ENCODE data around the gene LIPJ. TPM values are rescaled to one million over a fixed set of nuclear protein-coding genes. Genes with fewer than 3 reads are reported as not detected.

The LIPJ gene
- total and polyA plus RNA-seq, 8 donors, result 0.55 to 5.3 (median 0.92) TPM; not detected in 5

DNA sequence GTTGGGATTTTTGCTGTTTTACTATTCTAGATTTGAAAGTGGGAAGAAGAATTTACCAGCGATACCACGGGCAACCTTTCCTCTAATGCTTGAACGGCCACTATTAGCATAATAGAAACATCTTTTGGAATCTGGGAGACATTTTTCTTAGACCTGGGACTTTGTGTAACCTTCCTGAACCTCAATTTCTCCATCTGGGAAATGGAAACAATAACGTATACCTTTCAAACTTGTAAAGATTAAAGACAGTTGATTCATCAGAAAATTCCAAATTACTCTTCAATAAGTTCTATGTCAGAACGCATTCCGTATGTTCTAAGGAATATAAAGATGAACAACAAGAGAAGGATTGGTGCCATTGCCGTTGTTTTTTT, 3.0 kb upstream of the LIPJ start:
- H3K27ac ChIP-seq, result peak overlapping the region in 4 of 5 donors; percentile 84 to 93 (median 88)
- H3K9me3 ChIP-seq, result no peaks in the 10 kb centered on the region
- no peak for DNase-seq
- H3K36me3 ChIP-seq, result no peaks in the 10 kb centered on the region
- H3K4me3 ChIP-seq, result peak overlapping the region; percentile 52 to 58 (median 55)
- WGBS, 5 donors, result 63 to 79% (median 67%) methylated on average over 7 of the region's 7 CpGs
- intact Hi-C loops (cut with DNase I; ENCODE audit: low total_unique reads), result no loop called here
- TF ChIP-seq, protein P1, sequence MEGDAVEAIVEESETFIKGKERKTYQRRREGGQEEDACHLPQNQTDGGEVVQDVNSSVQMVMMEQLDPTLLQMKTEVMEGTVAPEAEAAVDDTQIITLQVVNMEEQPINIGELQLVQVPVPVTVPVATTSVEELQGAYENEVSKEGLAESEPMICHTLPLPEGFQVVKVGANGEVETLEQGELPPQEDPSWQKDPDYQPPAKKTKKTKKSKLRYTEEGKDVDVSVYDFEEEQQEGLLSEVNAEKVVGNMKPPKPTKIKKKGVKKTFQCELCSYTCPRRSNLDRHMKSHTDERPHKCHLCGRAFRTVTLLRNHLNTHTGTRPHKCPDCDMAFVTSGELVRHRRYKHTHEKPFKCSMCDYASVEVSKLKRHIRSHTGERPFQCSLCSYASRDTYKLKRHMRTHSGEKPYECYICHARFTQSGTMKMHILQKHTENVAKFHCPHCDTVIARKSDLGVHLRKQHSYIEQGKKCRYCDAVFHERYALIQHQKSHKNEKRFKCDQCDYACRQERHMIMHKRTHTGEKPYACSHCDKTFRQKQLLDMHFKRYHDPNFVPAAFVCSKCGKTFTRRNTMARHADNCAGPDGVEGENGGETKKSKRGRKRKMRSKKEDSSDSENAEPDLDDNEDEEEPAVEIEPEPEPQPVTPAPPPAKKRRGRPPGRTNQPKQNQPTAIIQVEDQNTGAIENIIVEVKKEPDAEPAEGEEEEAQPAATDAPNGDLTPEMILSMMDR (IDR thresholded peaks at IDR 0.05), result no peak
- no peak for TF ChIP-seq POLR2A (IDR thresholded peaks at IDR 0.05)
- no peak for TF ChIP-seq EP300 (IDR thresholded peaks at IDR 0.05)
- TF ChIP-seq POLR2AphosphoS5 (IDR thresholded peaks at IDR 0.05), result no peak
- peaks cover 0 to 19% (median 7%) of the 10 kb centered on the region in 4 donors for H3K4me1 ChIP-seq
- H3K27me3 ChIP-seq, result no peaks in the 10 kb centered on the region

DNA sequence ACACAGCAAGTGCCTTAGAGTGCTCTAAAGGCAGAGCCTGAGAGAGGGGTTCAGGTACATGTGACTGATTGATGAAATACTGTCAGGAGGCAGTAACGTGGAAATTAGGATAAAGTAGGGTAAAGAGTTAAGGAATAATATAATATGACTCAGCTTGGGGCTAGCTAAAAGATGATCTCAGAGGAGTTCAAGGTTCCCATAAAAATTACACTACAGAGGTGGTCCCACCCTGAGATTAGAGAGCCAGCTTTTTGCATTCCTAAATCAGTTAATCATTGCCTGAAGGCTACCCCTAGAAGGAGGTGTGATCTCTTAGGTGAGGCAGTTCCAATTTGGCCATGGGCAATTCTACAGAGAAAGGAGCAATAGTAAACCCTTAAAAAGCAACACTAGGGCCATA, 5.8 kb downstream of the LIPJ start:
- Histone ChIP-seq H3K27ac (no peak overlapping the region), H3K4me1 (no peaks in the 10 kb centered on the region), H3K9me3 (no peaks in the 10 kb centered on the region), H3K4me3 (no peak overlapping the region), H3K36me3 (no peaks in the 10 kb centered on the region), H3K27me3 (no peaks in the 10 kb centered on the region)
- WGBS, 5 donors, result 74 to 100% (median 93%) methylated on average over 1 of the region's 1 CpG
- no peak for TF ChIP-seq POLR2AphosphoS5 (IDR thresholded peaks at IDR 0.05)
- TF ChIP-seq, protein P1 (IDR thresholded peaks at IDR 0.05), result no peak
- no peak for TF ChIP-seq POLR2A (IDR thresholded peaks at IDR 0.05)
- TF ChIP-seq EP300 (IDR thresholded peaks at IDR 0.05), result no peak
- intact Hi-C loops (cut with DNase I; ENCODE audit: low total_unique reads), result no loop called here
- no peak for DNase-seq

DNA sequence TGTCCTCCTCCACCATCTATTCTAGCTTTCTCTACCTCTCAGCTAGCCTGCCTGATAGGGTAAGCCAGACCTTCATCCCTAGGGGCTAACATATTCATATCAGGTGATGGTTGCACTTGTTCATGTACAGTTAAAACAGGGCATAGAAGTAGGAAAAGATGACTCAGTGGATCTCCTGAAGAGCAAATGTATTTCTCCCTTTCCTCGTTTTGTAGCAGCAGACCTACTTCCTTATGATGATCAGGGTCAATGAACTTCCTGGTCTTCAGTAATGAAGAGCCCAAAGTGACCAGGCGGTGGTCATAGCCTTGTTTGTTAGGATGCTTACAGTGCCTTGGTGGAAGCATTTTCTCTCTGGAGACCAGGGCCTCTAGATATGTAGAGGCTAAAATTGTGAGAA, 6.3 kb downstream of the LIPJ start:
- no peak for TF ChIP-seq POLR2AphosphoS5 (IDR thresholded peaks at IDR 0.05)
- no peak for TF ChIP-seq POLR2A (IDR thresholded peaks at IDR 0.05)
- no peak for TF ChIP-seq EP300 (IDR thresholded peaks at IDR 0.05)
- TF ChIP-seq, protein P1 (IDR thresholded peaks at IDR 0.05), result no peak
- DNase-seq, result no peak
- H3K27me3 ChIP-seq, result no peaks in the 10 kb centered on the region
- no peaks in the 10 kb centered on the region for H3K4me1 ChIP-seq
- H3K36me3 ChIP-seq, result no peaks in the 10 kb centered on the region
- H3K27ac ChIP-seq, result no peak overlapping the region
- 76 to 89% (median 87%) methylated on average over 2 of the region's 2 CpGs for WGBS, 5 donors
- no peak overlapping the region for H3K4me3 ChIP-seq
- H3K9me3 ChIP-seq, result no peaks in the 10 kb centered on the region
- intact Hi-C loops (cut with DNase I; ENCODE audit: low total_unique reads), result no loop called here

DNA sequence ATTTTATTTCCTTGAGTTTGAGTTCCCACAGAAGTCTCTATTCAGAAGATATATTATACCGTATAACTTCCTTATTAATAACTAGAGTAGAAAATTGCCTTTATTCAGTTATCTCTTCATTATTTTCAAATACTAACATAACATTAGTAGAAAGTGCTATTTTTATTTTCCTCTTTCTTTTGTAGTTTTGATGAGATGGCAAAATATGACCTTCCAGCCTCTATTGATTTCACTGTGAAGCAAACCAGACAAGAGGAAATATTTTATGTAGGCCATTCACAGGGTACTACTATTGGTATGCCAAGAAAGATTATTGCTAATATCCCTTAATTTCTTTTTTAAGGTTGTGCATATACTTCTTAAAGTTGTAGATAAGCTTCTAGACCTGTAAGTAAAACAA, 7.9 kb downstream of the LIPJ start:
- no peaks in the 10 kb centered on the region for H3K4me1 ChIP-seq
- 83 to 91% (median 88%) methylated on average over 1 of the region's 1 CpG for WGBS, 5 donors
- H3K4me3 ChIP-seq, result no peak overlapping the region
- no peak overlapping the region for H3K27ac ChIP-seq
- H3K36me3 ChIP-seq, result no peaks in the 10 kb centered on the region
- DNase-seq, result no peak
- H3K27me3 ChIP-seq, result no peaks in the 10 kb centered on the region
- TF ChIP-seq, protein P1 (IDR thresholded peaks at IDR 0.05), result no peak
- no peak for TF ChIP-seq EP300 (IDR thresholded peaks at IDR 0.05)
- no peak for TF ChIP-seq POLR2A (IDR thresholded peaks at IDR 0.05)
- TF ChIP-seq POLR2AphosphoS5 (IDR thresholded peaks at IDR 0.05), result no peak
- no peaks in the 10 kb centered on the region for H3K9me3 ChIP-seq
- intact Hi-C loops (cut with DNase I; ENCODE audit: low total_unique reads), result no loop called here
